Transverse colon (tissue), 4 donors: ENCODE measurements around the gene RUNX1. TPM values are rescaled to one million over a fixed set of nuclear protein-coding genes. Genes with fewer than 3 reads are reported as not detected.

ENCODE experiments used
- DNase-seq: peaks from one replicate; pipeline ENCODE4 v3.0.0-alpha.2; 2019
- H3K27ac ChIP-seq, 4 donors: fragments of 200-600 bp; sonication (generic); 2 replicates each; pipeline ENCODE4 v1.5.1; 2016 to 2018; ENCODE audit warnings: inconsistent platforms in 4 of 4
- H3K27me3 ChIP-seq: fragments of 200-600 bp; sonication (generic); 2 replicates; pipeline ENCODE4 v1.5.1; 2017; ENCODE audit warnings: inconsistent platforms
- H3K36me3 ChIP-seq, 4 donors: fragments of 200-600 bp; sonication (generic); 2 replicates each; pipeline ENCODE4 v1.5.1; 2017 to 2019; ENCODE audit warnings: inconsistent platforms in 4 of 4
- H3K4me1 ChIP-seq, 4 donors: fragments of 200-600 bp; sonication (generic); 2 replicates each; pipeline ENCODE4 v1.5.1; 2017 to 2020; ENCODE audit warnings: inconsistent platforms in 4 of 4
- H3K4me3 ChIP-seq, 4 donors: fragments of 200-600 bp; sonication (generic); 1 replicate in 1 of 4; 2 replicates in 3 of 4; pipeline versions ENCODE4 v1.5.1 to v1.6.1; 2017 to 2019; ENCODE audit warnings: inconsistent platforms in 4 of 4
- H3K9me3 ChIP-seq, 2 donors: fragments of 200-600 bp; sonication (generic); 2 replicates each; pipeline ENCODE4 v1.5.1; 2017 to 2019; ENCODE audit warnings: inconsistent platforms in 2 of 2
- CTCF ChIP-seq, 5 experiments: fragments of 200-600 bp in 3 of 5; fragments of 450-650 bp in 2 of 5; sonication (generic) in 3 of 5; IDR thresholded peaks; 1 replicate in 2 of 5; 2 replicates in 3 of 5; pipeline ENCODE4 v1.5.1; 2016 to 2017; ENCODE audit warnings: antibody characterized with exemption in 5 of 5, inconsistent platforms in 3 of 5, mild to moderate bottlenecking in 2 of 5, moderate library complexity in 1 of 5
- EP300 ChIP-seq: sonication (generic); formaldehyde crosslinking; IDR thresholded peaks from one replicate; pipeline ENCODE4 v1.6.1; 2017; ENCODE audit warnings: antibody characterized with exemption, low read depth
- POLR2A ChIP-seq: fragments of 450-650 bp; IDR thresholded peaks from one replicate; pipeline ENCODE4 v1.6.1; 2016; ENCODE audit warnings: antibody characterized with exemption, mild to moderate bottlenecking, moderate library complexity
- POLR2AphosphoS5 ChIP-seq, 3 donors: sonication (generic); formaldehyde crosslinking; IDR thresholded peaks; one replicate each; pipeline ENCODE4 v1.6.1; 2016; ENCODE audit warnings: antibody characterized with exemption in 3 of 3
- WGBS, 2 donors: methylation state at CpG; one replicate each; pipeline ENCODE4 v1.1.5; 2018; ENCODE audit warnings: low coverage in 1 of 2; 5-methylcytosine and 5-hydroxymethylcytosine counted together
- in situ Hi-C, 4 donors: fragments of 200-750 bp; cut with MboI; loops; one replicate each; pipeline versions ENCODE4 v1.15.0 to v1.15.1; 2017; ENCODE audit warnings: low sequenced_read_pairs in 3 of 4, low pct_ligation_motif_present in 1 of 4, low pct_unique_long_range_greater_than_20kb in 1 of 4
- intact Hi-C: fragments of 100-400 bp; cut with DNase I; formaldehyde crosslinking; loops from one replicate; pipeline ENCODE4 v1.15.1; 2023; ENCODE audit warnings: low total_unique reads
- total RNA-seq, 4 donors: library from RNA; depleted of rRNA; stranded (reverse); fragments of >200 nt; gene quantifications; one replicate each; pipeline ENCODE4 v1.1.0, GENCODE V29; 2016

The RUNX1 gene
- total RNA-seq, 4 donors from 2014 or later, result 8.3 to 60.1 (median 34.7) TPM

DNA sequence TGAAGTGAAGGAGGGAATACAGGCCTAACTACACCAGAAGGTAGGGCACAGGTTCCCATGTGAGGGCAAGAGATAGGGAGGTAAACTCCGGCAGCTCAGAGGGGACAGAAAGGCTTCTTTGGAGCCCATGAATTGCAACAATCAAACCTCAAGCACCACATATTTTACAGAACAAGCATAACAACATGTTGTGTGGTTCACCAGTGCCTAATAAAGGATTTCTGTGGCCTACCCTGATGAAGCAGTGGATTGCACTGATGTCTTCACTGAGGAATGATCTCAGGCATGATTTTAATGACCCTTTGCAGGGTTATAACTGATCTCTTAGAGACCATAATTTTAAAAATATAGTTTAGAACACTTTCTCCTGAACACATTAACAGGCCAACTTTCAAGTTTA is 77.4 kb downstream of the RUNX1 start:
- in situ Hi-C loops (no loop called here), intact Hi-C loops (no loop called here)
- Histone ChIP-seq H3K27me3 (no peaks in the 10 kb centered on the region), H3K4me3 (no peak overlapping the region), H3K4me1 (peaks cover 0 to 5% (median 0%) of the 10 kb centered on the region in 4 donors), H3K27ac (no peak overlapping the region), H3K36me3 (no peaks in the 10 kb centered on the region), H3K9me3 (no peaks in the 10 kb centered on the region)
- WGBS, 2 donors, result 94 to 100% methylated on average over 1 of the region's 1 CpG
- TF ChIP-seq POLR2A, result no peak
- no peak for TF ChIP-seq EP300
- TF ChIP-seq POLR2AphosphoS5 (IDR thresholded peaks at IDR 0.05), result no peak
- no peak for TF ChIP-seq CTCF (IDR thresholded peaks at IDR 0.05)
- no peak for DNase-seq

GRCh38 chr21:34970566-34970965 is 78.5 kb downstream of the RUNX1 start:
- WGBS, 2 donors, result 90 to 92% methylated on average over 3 to 4 of the region's 4 CpGs
- Histone ChIP-seq H3K27me3 (no peaks in the 10 kb centered on the region), H3K4me3 (no peak overlapping the region), H3K9me3 (no peaks in the 10 kb centered on the region), H3K4me1 (peaks cover 0 to 5% (median 0%) of the 10 kb centered on the region in 4 donors), H3K27ac (no peak overlapping the region), H3K36me3 (no peaks in the 10 kb centered on the region)
- TF ChIP-seq EP300, result no peak
- no peak for TF ChIP-seq CTCF (IDR thresholded peaks at IDR 0.05)
- TF ChIP-seq POLR2A, result no peak
- no peak for TF ChIP-seq POLR2AphosphoS5 (IDR thresholded peaks at IDR 0.05)
- in situ Hi-C loops (no loop called here), intact Hi-C loops (no loop called here)
- no peak for DNase-seq

DNA sequence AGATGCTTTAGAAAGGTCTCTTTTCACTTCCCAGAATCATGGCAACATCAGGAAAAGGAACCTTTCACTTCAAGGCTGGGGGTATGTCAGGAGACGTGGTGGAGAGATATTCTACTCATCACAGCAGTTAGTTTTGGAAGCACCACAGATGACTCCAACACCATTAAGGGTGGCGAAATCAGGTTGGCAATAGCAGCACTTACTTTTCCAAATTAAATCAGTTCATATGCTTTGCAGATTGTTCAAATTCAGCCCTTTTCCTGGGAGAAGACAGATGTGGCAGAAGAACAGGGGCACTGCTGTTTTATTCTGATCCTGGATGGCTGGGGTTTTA is 79.0 kb downstream of the RUNX1 start:
- 80 to 93% methylated on average over 1 to 2 of the region's 2 CpGs for WGBS, 2 donors
- Histone ChIP-seq H3K27ac (no peak overlapping the region), H3K9me3 (no peaks in the 10 kb centered on the region), H3K4me1 (peaks cover 0 to 5% (median 0%) of the 10 kb centered on the region in 4 donors), H3K36me3 (no peaks in the 10 kb centered on the region), H3K4me3 (no peak overlapping the region), H3K27me3 (no peaks in the 10 kb centered on the region)
- no peak for TF ChIP-seq POLR2AphosphoS5 (IDR thresholded peaks at IDR 0.05)
- TF ChIP-seq EP300, result no peak
- no peak for TF ChIP-seq POLR2A
- TF ChIP-seq CTCF (IDR thresholded peaks at IDR 0.05), result no peak
- intact Hi-C loops (no loop called here), in situ Hi-C loops (no loop called here)
- no peak for DNase-seq

- no peak for DNase-seq
- Histone ChIP-seq H3K36me3 (no peaks in the 10 kb centered on the region), H3K27ac (no peak overlapping the region), H3K4me1 (peaks cover 0 to 2% (median 0%) of the 10 kb centered on the region in 4 donors), H3K4me3 (no peak overlapping the region), H3K27me3 (no peaks in the 10 kb centered on the region), H3K9me3 (no peaks in the 10 kb centered on the region)
- intact Hi-C loops (no loop called here), in situ Hi-C loops (no loop called here)
- TF ChIP-seq POLR2AphosphoS5 (IDR thresholded peaks at IDR 0.05) (no peak), POLR2A (no peak), CTCF (IDR thresholded peaks at IDR 0.05) (no peak), EP300 (no peak)
- WGBS, 2 donors, result 61 to 73% methylated on average over 8 of the region's 8 CpGs
Observed at GRCh38 chr21:34969423-34970166, 79.5 kb downstream of the RUNX1 start.
